Vagina (tissue), 2 donors: ENCODE data around the gene SPON2. TPM values are rescaled to one million over a fixed set of nuclear protein-coding genes. Genes with fewer than 3 reads are reported as not detected.

Experiments used
- DNase-seq, 2 donors: peaks; one replicate each; pipeline ENCODE4 v3.0.0-alpha.2; 2017; ENCODE audit errors: extremely low spot score in 2 of 2
- H3K27ac ChIP-seq: fragments of 200-600 bp; sonication (generic); one replicate; pipeline ENCODE4 v1.5.1; 2019
- H3K27me3 ChIP-seq: fragments of 200-600 bp; sonication (generic); one replicate; pipeline ENCODE4 v1.5.1; 2019
- H3K36me3 ChIP-seq, 2 donors: fragments of 200-600 bp; sonication (generic); one replicate each; pipeline ENCODE4 v1.5.1; 2017 to 2019
- H3K4me1 ChIP-seq: fragments of 200-600 bp; sonication (generic); one replicate; pipeline ENCODE4 v1.5.1; 2019
- H3K4me3 ChIP-seq, 2 donors: fragments of 200-600 bp; sonication (generic); 1 replicate in 1 of 2; 2 replicates in 1 of 2; pipeline ENCODE4 v1.5.1; 2016 to 2019
- H3K9me3 ChIP-seq: fragments of 200-600 bp; sonication (generic); one replicate; pipeline ENCODE4 v1.5.1; 2019
- POLR2A ChIP-seq, 2 donors: fragments of 450-650 bp; IDR thresholded peaks; one replicate each; pipeline ENCODE4 v1.6.1; 2017; ENCODE audit warnings: antibody characterized with exemption in 2 of 2, mild to moderate bottlenecking in 2 of 2, moderate library complexity in 2 of 2
- POLR2AphosphoS5 ChIP-seq, 2 donors: sonication (generic); formaldehyde crosslinking; IDR thresholded peaks; one replicate each; pipeline ENCODE4 v1.9.0; 2017; ENCODE audit warnings: antibody characterized with exemption in 2 of 2, mild to moderate bottlenecking in 2 of 2, low read depth in 1 of 2; ENCODE audit not compliant: insufficient read depth in 1 of 2
- intact Hi-C: fragments of 100-400 bp; cut with DNase I; formaldehyde crosslinking; loops from one replicate; pipeline ENCODE4 v1.15.1; 2023
- total RNA-seq: library from RNA; depleted of rRNA; stranded (reverse); fragments of >200 nt; gene quantifications from one replicate; pipeline ENCODE4 v1.2.3, GENCODE V29; 2016
- TF ChIP-seq, protein P1 (sequence below), 3 experiments: fragments of 450-650 bp in 2 of 3; fragments of 200-600 bp in 1 of 3; sonication (generic) in 1 of 3; IDR thresholded peaks; one replicate each; pipeline ENCODE4 v1.5.1; 2017 to 2019; ENCODE audit warnings: antibody characterized with exemption in 3 of 3, mild to moderate bottlenecking in 2 of 3, moderate library complexity in 2 of 3

Gene SPON2
- total RNA-seq, 1 donor from 2014 or later = 72.2 TPM

DNA sequence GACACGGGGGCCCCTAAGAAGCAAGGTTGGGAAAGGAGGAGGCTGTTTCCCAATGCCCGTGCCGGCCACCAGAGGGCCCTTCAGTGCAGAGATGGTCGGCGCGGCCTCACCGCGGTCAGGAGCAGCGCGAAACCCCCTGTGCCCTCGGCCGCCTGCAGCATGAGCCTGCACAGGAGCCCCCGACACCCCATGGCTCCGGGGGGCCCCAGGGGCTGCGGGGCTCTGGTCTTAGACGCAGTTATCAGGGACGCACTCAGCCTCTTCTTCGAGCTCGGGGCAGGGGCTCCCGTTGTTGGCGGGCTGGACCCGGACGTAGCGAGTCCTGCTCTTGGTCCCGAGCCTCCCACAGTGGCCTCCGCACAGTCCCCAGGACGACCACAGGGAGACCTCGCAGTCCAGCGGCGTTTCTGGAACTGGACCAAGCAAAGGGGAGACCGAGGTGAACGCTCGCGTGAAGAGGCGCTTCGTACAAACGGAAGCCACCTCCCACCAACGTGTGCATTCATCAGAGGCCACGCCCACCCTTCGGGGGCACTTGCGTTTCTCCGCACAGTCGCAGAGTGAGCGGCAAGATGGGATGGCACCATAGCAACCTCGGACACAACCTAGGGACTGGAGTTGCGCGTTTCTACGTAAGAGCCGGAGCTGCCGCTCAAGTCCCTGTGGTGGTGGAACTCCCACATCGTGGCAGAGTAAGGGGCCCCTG, 5.0 kb downstream of the SPON2 start:
- Histone ChIP-seq H3K4me3 (peak overlapping the region; percentile 47 to 55), H3K9me3 (no peaks in the 10 kb centered on the region), H3K27me3 (no peaks in the 10 kb centered on the region), H3K36me3 (peaks cover 0 to 10% of the 10 kb centered on the region in 2 donors), H3K4me1 (peaks cover 53% of the 10 kb centered on the region), H3K27ac (peak overlapping the region; percentile 82)
- peak in 1 of 2 donors; percentile 76 for TF ChIP-seq POLR2AphosphoS5 (IDR thresholded peaks at IDR 0.05; ENCODE audit: insufficient read depth in 1 of 2, low read depth in 1 of 2)
- TF ChIP-seq, protein P1, sequence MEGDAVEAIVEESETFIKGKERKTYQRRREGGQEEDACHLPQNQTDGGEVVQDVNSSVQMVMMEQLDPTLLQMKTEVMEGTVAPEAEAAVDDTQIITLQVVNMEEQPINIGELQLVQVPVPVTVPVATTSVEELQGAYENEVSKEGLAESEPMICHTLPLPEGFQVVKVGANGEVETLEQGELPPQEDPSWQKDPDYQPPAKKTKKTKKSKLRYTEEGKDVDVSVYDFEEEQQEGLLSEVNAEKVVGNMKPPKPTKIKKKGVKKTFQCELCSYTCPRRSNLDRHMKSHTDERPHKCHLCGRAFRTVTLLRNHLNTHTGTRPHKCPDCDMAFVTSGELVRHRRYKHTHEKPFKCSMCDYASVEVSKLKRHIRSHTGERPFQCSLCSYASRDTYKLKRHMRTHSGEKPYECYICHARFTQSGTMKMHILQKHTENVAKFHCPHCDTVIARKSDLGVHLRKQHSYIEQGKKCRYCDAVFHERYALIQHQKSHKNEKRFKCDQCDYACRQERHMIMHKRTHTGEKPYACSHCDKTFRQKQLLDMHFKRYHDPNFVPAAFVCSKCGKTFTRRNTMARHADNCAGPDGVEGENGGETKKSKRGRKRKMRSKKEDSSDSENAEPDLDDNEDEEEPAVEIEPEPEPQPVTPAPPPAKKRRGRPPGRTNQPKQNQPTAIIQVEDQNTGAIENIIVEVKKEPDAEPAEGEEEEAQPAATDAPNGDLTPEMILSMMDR (IDR thresholded peaks at IDR 0.05) = peak; percentile 79 to 90 (median 89)
- TF ChIP-seq POLR2A (IDR thresholded peaks at IDR 0.05) = no peak
- intact Hi-C loops = loop anchor here (5.0 kb wide), 2 partner anchors 80 to 105 kb away; partner anchors contain the start of gene CTBP1
- peak in 1 of 2 donors; percentile 90 for DNase-seq

DNA sequence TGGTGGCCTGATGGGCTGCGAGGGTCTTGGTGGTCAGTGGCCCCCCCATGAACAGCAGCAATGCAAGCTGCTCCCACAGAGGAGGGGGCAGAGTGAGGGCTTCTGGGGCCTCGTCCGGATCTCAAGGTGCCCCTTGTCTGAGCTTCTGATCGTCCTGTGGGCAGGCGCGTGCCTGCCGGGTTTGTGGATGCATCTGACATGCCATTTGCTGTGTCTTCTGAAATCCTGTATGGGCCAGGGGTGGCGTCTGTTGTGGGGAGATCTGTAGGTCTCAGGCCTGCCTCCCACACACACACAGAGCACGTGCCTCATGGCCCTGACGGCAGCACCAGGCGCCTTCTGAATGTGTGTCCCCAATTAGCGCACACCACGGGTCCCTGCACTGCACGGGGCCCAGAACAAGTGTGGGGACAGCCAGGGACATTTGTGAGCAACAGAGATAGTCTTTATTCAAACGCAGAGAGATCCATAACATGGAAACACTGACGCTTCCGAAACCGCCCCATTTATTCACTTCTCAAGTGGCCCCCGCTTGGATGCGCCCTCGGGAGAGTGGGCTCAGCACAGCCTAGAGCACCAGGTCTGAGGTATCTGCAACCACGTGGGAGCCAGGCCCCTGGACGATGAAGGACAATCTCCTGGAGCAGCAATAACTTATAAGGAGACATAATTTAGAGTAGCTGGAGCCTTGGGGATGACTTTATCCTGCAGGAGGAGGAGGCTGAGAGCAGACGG, 5.7 kb downstream of the SPON2 start:
- H3K4me3 ChIP-seq = peak overlapping the region; percentile 47 to 55
- TF ChIP-seq POLR2A (IDR thresholded peaks at IDR 0.05) = no peak
- TF ChIP-seq, protein P1 (IDR thresholded peaks at IDR 0.05) = no peak
- TF ChIP-seq POLR2AphosphoS5 (IDR thresholded peaks at IDR 0.05; ENCODE audit: insufficient read depth in 1 of 2, low read depth in 1 of 2) = no peak
- no peaks in the 10 kb centered on the region for H3K27me3 ChIP-seq
- H3K4me1 ChIP-seq = peaks cover 46% of the 10 kb centered on the region
- intact Hi-C loops = loop anchor here (5.0 kb wide), 2 partner anchors 81 to 106 kb away; partner anchors contain the start of gene CTBP1
- DNase-seq = peak in 1 of 2 donors; percentile 87
- H3K9me3 ChIP-seq = no peaks in the 10 kb centered on the region
- peaks cover 0 to 10% of the 10 kb centered on the region in 2 donors for H3K36me3 ChIP-seq
- peak overlapping the region; percentile 82 for H3K27ac ChIP-seq

DNA sequence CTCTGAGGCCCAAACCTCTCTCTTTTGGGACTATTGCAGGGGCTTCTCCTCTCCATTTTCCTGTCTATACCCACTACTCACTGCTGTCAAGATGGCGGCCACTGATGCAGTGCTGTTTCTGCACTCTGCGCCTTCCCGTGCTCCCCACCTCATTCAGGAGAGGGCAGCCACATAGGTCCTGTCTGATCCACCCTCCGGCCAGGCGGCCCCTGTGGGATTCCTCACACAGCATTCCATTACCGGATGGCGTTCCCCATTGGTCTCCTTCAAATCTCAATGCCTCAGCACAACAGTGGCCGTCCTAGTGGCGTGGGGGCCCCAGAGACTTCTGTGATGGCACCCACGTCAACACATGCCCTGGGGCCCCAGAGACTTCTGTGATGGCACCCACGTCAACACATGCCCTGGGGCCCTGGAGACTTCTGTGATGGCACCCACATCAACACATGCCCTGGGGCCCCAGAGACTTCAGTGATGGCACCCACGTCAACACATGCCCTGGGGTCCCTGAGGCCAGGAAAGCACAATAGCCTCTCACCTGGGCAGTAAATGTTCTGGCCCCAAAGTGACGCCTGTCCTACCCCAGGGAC, 7.3 kb downstream of the SPON2 start:
- no peak overlapping the region for H3K27ac ChIP-seq
- no peaks in the 10 kb centered on the region for H3K9me3 ChIP-seq
- TF ChIP-seq POLR2A (IDR thresholded peaks at IDR 0.05) = no peak
- no peak for TF ChIP-seq POLR2AphosphoS5 (IDR thresholded peaks at IDR 0.05; ENCODE audit: insufficient read depth in 1 of 2, low read depth in 1 of 2)
- TF ChIP-seq, protein P1 (IDR thresholded peaks at IDR 0.05) = no peak
- intact Hi-C loops = loop anchor here (5.0 kb wide), 2 partner anchors 82 to 107 kb away; partner anchors contain the start of gene CTBP1
- no peak for DNase-seq
- peaks cover 0 to 6% of the 10 kb centered on the region in 2 donors for H3K36me3 ChIP-seq
- H3K4me1 ChIP-seq = peaks cover 30% of the 10 kb centered on the region
- H3K27me3 ChIP-seq = no peaks in the 10 kb centered on the region
- H3K4me3 ChIP-seq = no peak overlapping the region

DNA sequence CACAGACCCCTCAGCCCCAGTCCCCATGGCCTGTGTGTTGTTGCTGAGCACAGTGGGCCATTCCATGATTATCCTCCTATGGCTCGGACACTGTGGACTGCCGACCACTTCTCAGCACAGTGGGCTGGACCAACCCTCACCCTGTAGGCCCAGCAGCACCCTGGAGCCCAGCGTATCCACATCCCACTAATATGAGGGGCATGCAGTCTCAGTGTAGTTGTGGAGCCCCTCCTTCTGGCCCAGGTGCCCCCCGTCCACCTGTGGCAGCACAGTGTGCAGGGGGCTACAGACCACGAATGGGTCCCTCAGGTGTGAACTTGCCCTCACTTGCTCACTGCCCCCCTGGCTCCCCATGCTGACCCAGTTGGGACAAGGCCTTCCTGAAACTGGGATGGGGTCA, 7.9 kb downstream of the SPON2 start:
- no peaks in the 10 kb centered on the region for H3K36me3 ChIP-seq
- peaks cover 27% of the 10 kb centered on the region for H3K4me1 ChIP-seq
- H3K27me3 ChIP-seq = no peaks in the 10 kb centered on the region
- DNase-seq = no peak
- TF ChIP-seq, protein P1 (IDR thresholded peaks at IDR 0.05) = no peak
- no peak for TF ChIP-seq POLR2AphosphoS5 (IDR thresholded peaks at IDR 0.05; ENCODE audit: insufficient read depth in 1 of 2, low read depth in 1 of 2)
- no peak for TF ChIP-seq POLR2A (IDR thresholded peaks at IDR 0.05)
- no peaks in the 10 kb centered on the region for H3K9me3 ChIP-seq
- no peak overlapping the region for H3K27ac ChIP-seq
- intact Hi-C loops = no loop called here
- no peak overlapping the region for H3K4me3 ChIP-seq
